Esophagus squamous epithelium (tissue), 5 donors: ENCODE measurements around the gene ZNF320. TPM values are rescaled to one million over a fixed set of nuclear protein-coding genes. Genes with fewer than 3 reads are reported as not detected.
"Not testable (repeated sequence)": the region's sequence is repeated elsewhere in the genome, so short reads cannot be mapped to it uniquely, and the experiment has no call there.

ENCODE experiments used
- DNase-seq: peaks from one replicate; lab custom pipeline; 2025; lab: John Stamatoyannopoulos, UW
- H3K27ac ChIP-seq, 4 donors: fragments of 200-600 bp; sonication (generic); one replicate each; pipeline ENCODE4 v1.5.1; 2016 to 2019; ENCODE audit warnings: mild to moderate bottlenecking in 1 of 4
- H3K27me3 ChIP-seq, 4 donors: fragments of 200-600 bp; sonication (generic); 1 replicate in 3 of 4; 2 replicates in 1 of 4; pipeline versions ENCODE4 v1.5.1 to v1.6.0; 2017 to 2021; ENCODE audit warnings: antibody characterized with exemption in 1 of 4
- H3K36me3 ChIP-seq, 3 donors: fragments of 200-600 bp; sonication (generic); one replicate each; pipeline ENCODE4 v1.5.1; 2016 to 2019
- H3K4me1 ChIP-seq, 3 donors: fragments of 200-600 bp; sonication (generic); one replicate each; pipeline ENCODE4 v1.5.1; 2017 to 2019
- H3K4me3 ChIP-seq, 4 donors: fragments of 200-600 bp; sonication (generic); 1 replicate in 3 of 4; 2 replicates in 1 of 4; pipeline ENCODE4 v1.5.1; 2016 to 2019; ENCODE audit warnings: mild to moderate bottlenecking in 2 of 4, moderate library complexity in 1 of 4
- H3K9me3 ChIP-seq, 3 donors: fragments of 200-600 bp; sonication (generic); one replicate each; pipeline ENCODE4 v1.5.1; 2016 to 2019
- CTCF ChIP-seq, 6 experiments: fragments of 450-650 bp in 4 of 6; fragments of 200-600 bp in 2 of 6; sonication (generic) in 2 of 6; IDR thresholded peaks; one replicate each; pipeline ENCODE4 v1.5.1; 2016 to 2019; ENCODE audit warnings: antibody characterized with exemption in 6 of 6, mild to moderate bottlenecking in 4 of 6, moderate library complexity in 4 of 6
- POLR2A ChIP-seq, 4 donors: fragments of 450-650 bp; IDR thresholded peaks; one replicate each; pipeline ENCODE4 v1.6.1; 2017; ENCODE audit warnings: antibody characterized with exemption in 4 of 4, mild to moderate bottlenecking in 4 of 4, moderate library complexity in 3 of 4
- WGBS, 2 donors: methylation state at CpG; one replicate each; pipeline ENCODE4 v1.1.5; 2018; 5-methylcytosine and 5-hydroxymethylcytosine counted together
- intact Hi-C: fragments of 100-400 bp; cut with DNase I; formaldehyde crosslinking; loops from one replicate; pipeline ENCODE4 v1.15.0; 2022
- small RNA-seq, 4 donors: library from RNA; depleted of rRNA; stranded (forward); fragments of <200 nt; gene quantifications; one replicate each; pipeline ENCODE3, GENCODE V24; 2016
- total RNA-seq, 4 donors: library from RNA; depleted of rRNA; stranded (reverse); fragments of >200 nt; gene quantifications; one replicate each; pipeline ENCODE4 v1.1.0, GENCODE V29; 2016
- donor health status: DM: yes; HTN: yes; CAD: no.

Gene ZNF320
- total RNA-seq, 4 donors from 2014 or later, result 2.3 to 10.5 (median 5.5) TPM

GRCh38 chr19:52857378-52858191 is 39.9 kb downstream of the ZNF320 start, which contains the start of gene ZNF468:
Gene ZNF468 (minus strand): TSS chr19:52857619. CDS start chr19:52854272, 3,347 bp downstream.
- TF ChIP-seq CTCF (IDR thresholded peaks at IDR 0.05) (peak in 2 of 6 experiments; percentile 13 to 32), POLR2A (IDR thresholded peaks at IDR 0.05) (peak in 2 of 4 donors; percentile 58 to 64)
- Histone ChIP-seq H3K4me3 (peak within 1 kb of the TSS; percentile 61 to 74 (median 68)), H3K36me3 (peaks cover 5 to 24% (median 6%) of the 10 kb centered on the region in 3 donors), H3K27ac (peak within 1 kb of the TSS; percentile 37 to 84 (median 82)), H3K4me1 (peaks cover 0 to 20% (median 0%) of the 10 kb centered on the region in 3 donors)
- H3K27me3 ChIP-seq, DNase-seq, intact Hi-C loops, H3K9me3 ChIP-seq: not testable (repeated sequence)
- WGBS, 2 donors, result 24 to 29% methylated on average over 8 to 11 of the region's 43 CpGs

- 3 to 5% methylated on average over 10 to 17 of the region's 31 CpGs for WGBS, 2 donors
- H3K9me3 ChIP-seq, result peaks cover 0 to 15% (median 0%) of the 10 kb centered on the region in 3 donors
- peak overlapping the region; percentile 37 to 84 (median 82) for H3K27ac ChIP-seq
- DNase-seq, intact Hi-C loops, H3K27me3 ChIP-seq: not testable (repeated sequence)
- H3K36me3 ChIP-seq, result peaks cover 6 to 33% (median 6%) of the 10 kb centered on the region in 3 donors
- H3K4me1 ChIP-seq, result peaks cover 0 to 20% (median 0%) of the 10 kb centered on the region in 3 donors
- H3K4me3 ChIP-seq, result peak overlapping the region; percentile 61 to 74 (median 68)
Observed at GRCh38 chr19:52856540-52857377, 40.7 kb downstream of the ZNF320 start.

Small RNAs within 50 kb of the gene (small RNA-seq; reads per million reads assigned to genes)
- 0 to 1.2 (median 0.04) reads per million in 4 donors for gene ZNF320

Other genes starting within 250 kb of the ZNF320 start
- 1 to 10 TPM; 4.9 to 8.7 (median 7.9) TPM for gene ZNF611, start 162.6 kb downstream of the ZNF320 start, total RNA-seq
- 10 to 100 TPM in 1 of 4 donors, 1 to 10 TPM in 3; 2.3 to 16.2 (median 4.6) TPM for gene ZNF600, start 110.8 kb downstream of the ZNF320 start, total RNA-seq
- gene ZNF28, start 76.0 kb downstream of the ZNF320 start, total RNA-seq, result 10 to 100 TPM in 2 of 4 donors, 1 to 10 TPM in 2; 4.0 to 11.8 (median 9.6) TPM
- 10 to 100 TPM in 3 of 4 donors, 1 to 10 TPM in 1; 9.1 to 15.1 (median 13.3) TPM for gene ZNF468, start 40.0 kb downstream of the ZNF320 start, total RNA-seq
- 1 to 10 TPM; 1.8 to 6.3 (median 4.1) TPM for gene ZNF888, start 25.8 kb upstream of the ZNF320 start, total RNA-seq
- 1 to 10 TPM in 3 of 4 donors, under 1 TPM in 1; 0.91 to 7.8 (median 6.2) TPM for gene ZNF816, start 65.2 kb upstream of the ZNF320 start, total RNA-seq
- gene ERVV-1, start 116.3 kb upstream of the ZNF320 start, total RNA-seq, result not detected
- gene ERVV-2, start 147.1 kb upstream of the ZNF320 start, total RNA-seq, result not detected
- gene ZNF160, start 205.8 kb upstream of the ZNF320 start, total RNA-seq, result 10 to 100 TPM; 11.7 to 36.6 (median 13.5) TPM
- 1 to 10 TPM in 2 of 4 donors, under 1 TPM in 2; 0.26 to 4.6 (median 1.3) TPM for gene ZNF415, start 235.3 kb upstream of the ZNF320 start, total RNA-seq